ENCODE measurements around the gene KIF16B.
"Not testable (repeated sequence)": the region's sequence is repeated elsewhere in the genome, so short reads cannot be mapped to it uniquely, and the experiment has no call there.

Gene KIF16B

DNA sequence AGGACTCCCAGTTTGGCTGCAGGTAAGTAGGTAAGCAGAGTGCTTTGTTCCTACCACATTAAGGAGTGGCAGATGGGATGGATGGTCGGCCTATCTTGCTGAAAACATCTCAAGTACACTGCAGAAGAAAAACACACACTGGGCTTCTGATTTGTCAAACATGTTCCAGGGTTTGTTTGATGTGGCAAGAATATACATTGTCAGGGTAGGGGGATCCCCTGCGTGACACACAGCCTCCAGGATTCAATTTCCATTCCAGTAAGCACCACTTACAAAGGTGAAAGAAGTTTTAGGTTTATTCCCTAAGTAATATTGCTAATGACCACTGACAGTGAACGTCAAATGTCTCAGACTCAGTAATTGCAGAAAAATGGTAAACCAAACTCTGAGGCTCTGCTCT is 26.0 kb upstream of the KIF16B start:
- Histone ChIP-seq H3K4me1 (ENCODE audit: low read length) (no peaks in the 10 kb centered on the region), H3K9ac (ENCODE audit: low read length) (no peak overlapping the region), H3K27ac (ENCODE audit: low read length) (no peak overlapping the region), H3K36me3 (replicated peaks; ENCODE audit: low read depth, low read length) (no peaks in the 10 kb centered on the region), H3K9me3 (ENCODE audit: insufficient read depth, low read length) (no peaks in the 10 kb centered on the region), H4K20me1 (ENCODE audit: insufficient read depth, low read length) (no peaks in the 10 kb centered on the region), H2AFZ (ENCODE audit: low read depth, low read length) (no peak overlapping the region), H3K4me3 (ENCODE audit: low read length) (no peak overlapping the region), H3K4me2 (ENCODE audit: low read length) (no peak overlapping the region), H3K27me3 (ENCODE audit: low read depth, low read length) (peaks cover 35% of the 10 kb centered on the region), H3K79me2 (ENCODE audit: low read length) (no peaks in the 10 kb centered on the region)
- TF ChIP-seq, protein P1, sequence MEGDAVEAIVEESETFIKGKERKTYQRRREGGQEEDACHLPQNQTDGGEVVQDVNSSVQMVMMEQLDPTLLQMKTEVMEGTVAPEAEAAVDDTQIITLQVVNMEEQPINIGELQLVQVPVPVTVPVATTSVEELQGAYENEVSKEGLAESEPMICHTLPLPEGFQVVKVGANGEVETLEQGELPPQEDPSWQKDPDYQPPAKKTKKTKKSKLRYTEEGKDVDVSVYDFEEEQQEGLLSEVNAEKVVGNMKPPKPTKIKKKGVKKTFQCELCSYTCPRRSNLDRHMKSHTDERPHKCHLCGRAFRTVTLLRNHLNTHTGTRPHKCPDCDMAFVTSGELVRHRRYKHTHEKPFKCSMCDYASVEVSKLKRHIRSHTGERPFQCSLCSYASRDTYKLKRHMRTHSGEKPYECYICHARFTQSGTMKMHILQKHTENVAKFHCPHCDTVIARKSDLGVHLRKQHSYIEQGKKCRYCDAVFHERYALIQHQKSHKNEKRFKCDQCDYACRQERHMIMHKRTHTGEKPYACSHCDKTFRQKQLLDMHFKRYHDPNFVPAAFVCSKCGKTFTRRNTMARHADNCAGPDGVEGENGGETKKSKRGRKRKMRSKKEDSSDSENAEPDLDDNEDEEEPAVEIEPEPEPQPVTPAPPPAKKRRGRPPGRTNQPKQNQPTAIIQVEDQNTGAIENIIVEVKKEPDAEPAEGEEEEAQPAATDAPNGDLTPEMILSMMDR (IDR thresholded peaks at IDR 0.05; ENCODE audit: low read depth, low read length): no peak
- no peak for TF ChIP-seq EZH2phosphoT487 (IDR thresholded peaks at IDR 0.05; ENCODE audit: low read depth)

GRCh38 chr20:16596991-16597390 is 23.7 kb upstream of the KIF16B start:
- Histone ChIP-seq H3K9ac (ENCODE audit: low read length) (no peak overlapping the region), H3K27ac (ENCODE audit: low read length) (no peak overlapping the region), H3K9me3 (ENCODE audit: insufficient read depth, low read length) (no peaks in the 10 kb centered on the region), H2AFZ (ENCODE audit: low read depth, low read length) (no peak overlapping the region), H3K4me2 (ENCODE audit: low read length) (no peak overlapping the region), H3K27me3 (ENCODE audit: low read depth, low read length) (peaks cover 43% of the 10 kb centered on the region), H3K79me2 (ENCODE audit: low read length) (no peaks in the 10 kb centered on the region), H3K36me3 (replicated peaks; ENCODE audit: low read depth, low read length) (no peaks in the 10 kb centered on the region), H4K20me1 (ENCODE audit: insufficient read depth, low read length) (no peaks in the 10 kb centered on the region), H3K4me3 (ENCODE audit: low read length) (no peak overlapping the region), H3K4me1 (ENCODE audit: low read length) (no peaks in the 10 kb centered on the region)
- TF ChIP-seq, protein P1 (IDR thresholded peaks at IDR 0.05; ENCODE audit: low read depth, low read length): no peak

- H3K27ac ChIP-seq (ENCODE audit: low read length); H3K9ac ChIP-seq (ENCODE audit: low read length); H3K9me3 ChIP-seq (ENCODE audit: insufficient read depth, low read length); H2AFZ ChIP-seq (ENCODE audit: low read depth, low read length); H3K4me1 ChIP-seq (ENCODE audit: low read length); H3K36me3 ChIP-seq (replicated peaks; ENCODE audit: low read depth, low read length); H3K79me2 ChIP-seq (ENCODE audit: low read length); H3K4me2 ChIP-seq (ENCODE audit: low read length); H4K20me1 ChIP-seq (ENCODE audit: insufficient read depth, low read length); H3K4me3 ChIP-seq (ENCODE audit: low read length): not testable (repeated sequence)
- peaks cover 42% of the 10 kb centered on the region for H3K27me3 ChIP-seq (ENCODE audit: low read depth, low read length)
These were observed 23.2 kb upstream of the KIF16B start for GRCh38 chr20:16596404-16596803.

- no peaks in the 10 kb centered on the region for H3K79me2 ChIP-seq (ENCODE audit: low read length)
- peaks cover 43% of the 10 kb centered on the region for H3K27me3 ChIP-seq (ENCODE audit: low read depth, low read length)
- H2AFZ ChIP-seq (ENCODE audit: low read depth, low read length): no peak overlapping the region
- no peak overlapping the region for H3K27ac ChIP-seq (ENCODE audit: low read length)
- no peak overlapping the region for H3K4me2 ChIP-seq (ENCODE audit: low read length)
- TF ChIP-seq, protein P1 (IDR thresholded peaks at IDR 0.05; ENCODE audit: low read depth, low read length): no peak
- no peak for TF ChIP-seq EZH2phosphoT487 (IDR thresholded peaks at IDR 0.05; ENCODE audit: low read depth)
- no peaks in the 10 kb centered on the region for H3K4me1 ChIP-seq (ENCODE audit: low read length)
- H3K4me3 ChIP-seq (ENCODE audit: low read length): no peak overlapping the region
- H3K36me3 ChIP-seq (replicated peaks; ENCODE audit: low read depth, low read length): no peaks in the 10 kb centered on the region
- H4K20me1 ChIP-seq (ENCODE audit: insufficient read depth, low read length): no peaks in the 10 kb centered on the region
- no peaks in the 10 kb centered on the region for H3K9me3 ChIP-seq (ENCODE audit: insufficient read depth, low read length)
- no peak overlapping the region for H3K9ac ChIP-seq (ENCODE audit: low read length)
These were observed 22.1 kb upstream of the KIF16B start for GRCh38 chr20:16595376-16595775.

GRCh38 chr20:16590041-16590633 is 16.9 kb upstream of the KIF16B start:
- no peaks in the 10 kb centered on the region for H3K36me3 ChIP-seq (replicated peaks; ENCODE audit: low read depth, low read length)
- no peak overlapping the region for H3K9ac ChIP-seq (ENCODE audit: low read length)
- no peaks in the 10 kb centered on the region for H3K79me2 ChIP-seq (ENCODE audit: low read length)
- H4K20me1 ChIP-seq (ENCODE audit: insufficient read depth, low read length): no peaks in the 10 kb centered on the region
- peaks cover 38% of the 10 kb centered on the region for H3K27me3 ChIP-seq (ENCODE audit: low read depth, low read length)
- H3K4me1 ChIP-seq (ENCODE audit: low read length): no peaks in the 10 kb centered on the region
- H3K4me3 ChIP-seq (ENCODE audit: low read length): no peak overlapping the region
- no peak for TF ChIP-seq EZH2phosphoT487 (IDR thresholded peaks at IDR 0.05; ENCODE audit: low read depth)
- TF ChIP-seq, protein P1 (IDR thresholded peaks at IDR 0.05; ENCODE audit: low read depth, low read length): no peak
- H2AFZ ChIP-seq (ENCODE audit: low read depth, low read length): no peak overlapping the region
- H3K9me3 ChIP-seq (ENCODE audit: insufficient read depth, low read length): no peaks in the 10 kb centered on the region
- H3K4me2 ChIP-seq (ENCODE audit: low read length): no peak overlapping the region
- no peak overlapping the region for H3K27ac ChIP-seq (ENCODE audit: low read length)
